Measurements from ENCODE around the gene DSC1. TPM values are rescaled to one million over a fixed set of nuclear protein-coding genes. Genes with fewer than 3 reads are reported as not detected.

The DSC1 gene
- total RNA-seq, 3 donors from 2014 or later = 0.07 TPM; not detected in 2

DNA sequence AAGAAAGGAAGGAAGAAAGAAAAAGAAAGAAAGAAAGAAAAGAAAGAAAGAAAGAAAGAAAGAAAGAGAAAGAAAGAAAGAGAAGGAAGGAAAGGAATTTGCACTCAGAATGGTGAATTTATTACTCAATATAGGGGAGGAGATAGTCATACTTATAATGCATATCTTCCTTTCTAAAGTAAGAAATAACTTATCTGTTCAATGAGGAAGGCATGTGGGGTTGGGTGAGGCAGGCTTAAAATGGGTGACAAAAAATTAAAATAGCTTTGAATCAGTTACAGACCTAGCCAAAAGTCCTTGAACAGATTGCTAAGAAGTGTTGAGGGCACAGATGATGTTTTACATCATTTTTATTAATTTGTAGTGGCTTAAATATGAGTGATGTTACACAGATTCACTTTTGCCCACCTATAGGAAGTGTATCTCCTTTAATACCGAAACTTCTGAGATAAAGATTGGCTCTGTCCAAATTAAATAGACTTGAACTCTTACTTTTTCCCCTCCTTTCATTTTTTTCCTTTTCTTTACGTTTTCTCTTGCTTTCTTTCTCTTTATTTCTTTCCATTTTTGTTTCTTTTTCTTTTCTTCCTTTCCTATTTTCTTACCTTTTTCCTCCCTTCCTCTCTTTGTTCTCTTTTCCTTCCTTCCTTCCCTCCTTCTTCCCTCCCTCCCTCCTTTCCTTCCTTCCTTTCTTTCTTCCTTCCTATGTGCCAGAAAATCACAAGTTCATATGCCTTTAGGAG is 45.6 kb downstream of the DSC1 start:
- ATAC-seq = no peak
- no peaks in the 10 kb centered on the region for H3K36me3 ChIP-seq (ENCODE audit: low read depth)
- no peaks in the 10 kb centered on the region for H3K9me3 ChIP-seq
- intact Hi-C loops (cut with DNase I, micrococcal nuclease) = no loop called here
- H3K4me3 ChIP-seq = no peak overlapping the region
- no peak for DNase-seq
- H3K4me1 ChIP-seq (ENCODE audit: low read depth) = no peaks in the 10 kb centered on the region
- no peak for TF ChIP-seq CTCF (IDR thresholded peaks at IDR 0.05)

DNA sequence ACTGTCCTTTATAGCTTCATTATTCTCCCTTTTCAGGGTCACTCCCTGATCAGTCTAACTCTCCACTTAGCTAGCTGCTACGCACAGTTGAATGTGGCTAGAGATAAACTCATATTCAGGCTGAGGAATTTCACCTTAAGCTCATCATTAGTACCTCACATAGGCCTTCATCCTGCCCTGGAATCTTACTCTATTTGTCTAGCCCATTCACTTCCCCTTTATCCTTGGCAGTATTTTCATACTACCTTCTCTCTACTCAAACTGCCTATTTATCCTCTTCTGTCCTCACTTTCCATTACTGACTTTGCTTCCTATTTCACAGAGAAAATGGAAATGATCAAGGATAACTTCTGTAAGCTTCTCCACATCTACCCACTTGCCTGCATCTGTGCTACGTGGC is 49.9 kb downstream of the DSC1 start:
- intact Hi-C loops (cut with DNase I, micrococcal nuclease) = no loop called here
- Histone ChIP-seq H3K4me1 (ENCODE audit: low read depth) (no peaks in the 10 kb centered on the region), H3K4me3 (no peak overlapping the region), H3K9me3 (no peaks in the 10 kb centered on the region), H3K36me3 (ENCODE audit: low read depth) (no peaks in the 10 kb centered on the region)
- DNase-seq = no peak
- TF ChIP-seq CTCF (IDR thresholded peaks at IDR 0.05) = no peak
- ATAC-seq = no peak

DNA sequence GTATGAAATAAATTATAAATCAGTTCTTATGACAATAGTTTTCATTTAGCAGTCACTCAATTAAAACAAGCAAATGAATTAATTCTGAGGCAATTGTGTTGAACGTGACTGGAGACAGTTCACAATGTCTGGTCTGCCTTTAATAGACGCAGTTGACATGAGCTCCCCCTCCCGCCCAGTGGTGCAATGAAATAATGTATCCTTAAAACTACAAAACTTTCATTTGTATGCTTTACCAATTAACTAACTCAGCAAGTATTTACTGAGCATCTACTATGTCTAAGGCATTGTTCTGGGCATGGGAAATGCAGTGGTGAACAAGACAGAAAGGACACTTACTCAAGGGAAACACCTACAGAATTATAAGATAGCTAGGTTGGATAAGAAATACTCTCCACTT is 56.9 kb downstream of the DSC1 start:
- intact Hi-C loops (cut with DNase I, micrococcal nuclease) = no loop called here
- ATAC-seq (no peak), DNase-seq (no peak)
- Histone ChIP-seq H3K4me1 (ENCODE audit: low read depth) (peaks cover 4% of the 10 kb centered on the region), H3K36me3 (ENCODE audit: low read depth) (no peaks in the 10 kb centered on the region), H3K4me3 (no peak overlapping the region), H3K9me3 (no peaks in the 10 kb centered on the region)
- no peak for TF ChIP-seq CTCF (IDR thresholded peaks at IDR 0.05)

DNA sequence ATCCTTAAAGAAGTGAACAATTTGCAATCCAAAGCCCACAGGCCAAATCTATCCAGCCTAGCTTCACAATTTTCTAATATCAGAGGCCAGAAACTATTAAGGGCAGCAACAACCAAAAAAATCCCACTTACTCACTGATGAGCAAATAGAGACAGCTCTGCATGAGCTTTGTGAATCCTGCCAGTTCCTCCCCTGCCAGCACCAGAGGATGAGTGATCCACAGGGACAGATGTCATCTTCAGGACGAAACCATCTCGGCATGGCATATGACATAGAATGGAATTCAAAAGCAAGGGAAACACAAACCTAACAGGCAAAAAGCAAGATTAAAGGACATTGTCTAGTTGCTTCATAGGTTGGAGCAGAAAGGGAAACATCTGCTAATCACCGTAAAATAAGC is 58.2 kb downstream of the DSC1 start:
- H3K36me3 ChIP-seq (ENCODE audit: low read depth) = no peaks in the 10 kb centered on the region
- peaks cover 4% of the 10 kb centered on the region for H3K4me1 ChIP-seq (ENCODE audit: low read depth)
- intact Hi-C loops (cut with DNase I, micrococcal nuclease) = loop anchor here in 1 of 2 donors (5.0 kb wide), 1 partner anchor 98 kb away; no protein-coding TSS in a partner anchor
- no peak for DNase-seq
- TF ChIP-seq CTCF (IDR thresholded peaks at IDR 0.05) = no peak
- no peaks in the 10 kb centered on the region for H3K9me3 ChIP-seq
- ATAC-seq = no peak
- no peak overlapping the region for H3K4me3 ChIP-seq

DNA sequence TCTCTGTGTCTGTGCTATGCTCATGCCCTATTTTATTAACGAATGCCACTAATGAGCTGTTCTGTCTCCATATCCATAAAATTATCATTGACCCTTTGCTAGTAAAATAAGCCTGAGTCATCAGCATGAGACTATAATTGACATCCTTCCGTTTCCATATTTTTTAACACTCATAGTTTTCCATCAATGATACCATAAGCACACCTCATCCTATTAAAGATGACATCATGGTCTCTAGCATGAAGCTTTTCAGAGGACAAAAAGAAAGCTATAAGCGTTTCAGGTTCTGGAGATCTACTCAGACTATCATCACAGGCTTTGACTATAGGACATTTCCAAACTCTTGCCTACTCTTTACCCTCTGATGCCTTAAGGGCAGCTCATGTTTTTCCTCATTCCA is 59.2 kb downstream of the DSC1 start:
- Histone ChIP-seq H3K36me3 (ENCODE audit: low read depth) (no peaks in the 10 kb centered on the region), H3K4me1 (ENCODE audit: low read depth) (peaks cover 9% of the 10 kb centered on the region), H3K9me3 (no peaks in the 10 kb centered on the region), H3K4me3 (no peak overlapping the region)
- intact Hi-C loops (cut with DNase I, micrococcal nuclease) = loop anchor here in 1 of 2 donors (5.0 kb wide), 1 partner anchor 99 kb away; no protein-coding TSS in a partner anchor
- ATAC-seq (no peak), DNase-seq (no peak)
- no peak for TF ChIP-seq CTCF (IDR thresholded peaks at IDR 0.05)
